ENCODE results near the gene CHRM2. TPM values are rescaled to one million over a fixed set of nuclear protein-coding genes. Genes with fewer than 3 reads are reported as not detected.

CHRM2 gene
- total RNA-seq, 4 donors from 2014 or later = 9.1 to 20.0 (median 16.3) TPM

- no peaks in the 10 kb centered on the region for H3K4me1 ChIP-seq
- H3K9me3 ChIP-seq = no peaks in the 10 kb centered on the region
- H3K36me3 ChIP-seq = no peaks in the 10 kb centered on the region
- no peak for TF ChIP-seq POLR2A (IDR thresholded peaks at IDR 0.05; ENCODE audit: low read depth)
- TF ChIP-seq EP300 (IDR thresholded peaks at IDR 0.05) = no peak
- no peak for TF ChIP-seq POLR2AphosphoS5 (IDR thresholded peaks at IDR 0.05)
- TF ChIP-seq, protein P1, sequence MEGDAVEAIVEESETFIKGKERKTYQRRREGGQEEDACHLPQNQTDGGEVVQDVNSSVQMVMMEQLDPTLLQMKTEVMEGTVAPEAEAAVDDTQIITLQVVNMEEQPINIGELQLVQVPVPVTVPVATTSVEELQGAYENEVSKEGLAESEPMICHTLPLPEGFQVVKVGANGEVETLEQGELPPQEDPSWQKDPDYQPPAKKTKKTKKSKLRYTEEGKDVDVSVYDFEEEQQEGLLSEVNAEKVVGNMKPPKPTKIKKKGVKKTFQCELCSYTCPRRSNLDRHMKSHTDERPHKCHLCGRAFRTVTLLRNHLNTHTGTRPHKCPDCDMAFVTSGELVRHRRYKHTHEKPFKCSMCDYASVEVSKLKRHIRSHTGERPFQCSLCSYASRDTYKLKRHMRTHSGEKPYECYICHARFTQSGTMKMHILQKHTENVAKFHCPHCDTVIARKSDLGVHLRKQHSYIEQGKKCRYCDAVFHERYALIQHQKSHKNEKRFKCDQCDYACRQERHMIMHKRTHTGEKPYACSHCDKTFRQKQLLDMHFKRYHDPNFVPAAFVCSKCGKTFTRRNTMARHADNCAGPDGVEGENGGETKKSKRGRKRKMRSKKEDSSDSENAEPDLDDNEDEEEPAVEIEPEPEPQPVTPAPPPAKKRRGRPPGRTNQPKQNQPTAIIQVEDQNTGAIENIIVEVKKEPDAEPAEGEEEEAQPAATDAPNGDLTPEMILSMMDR (IDR thresholded peaks at IDR 0.05) = no peak
- H3K27me3 ChIP-seq = no peaks in the 10 kb centered on the region
- H3K27ac ChIP-seq (replicated peaks in 1 of 4) = no peak overlapping the region
- 85% methylated on average over 2 of the region's 2 CpGs for whole genome bisulfite sequencing
- H3K4me3 ChIP-seq = no peak overlapping the region
- no peak for DNase-seq (ENCODE audit: extremely low spot score)
- intact Hi-C loops (cut with DNase I) = no loop called here
Observed at GRCh38 chr7:137036768-137037167, 168.3 kb downstream of the CHRM2 start.

DNA sequence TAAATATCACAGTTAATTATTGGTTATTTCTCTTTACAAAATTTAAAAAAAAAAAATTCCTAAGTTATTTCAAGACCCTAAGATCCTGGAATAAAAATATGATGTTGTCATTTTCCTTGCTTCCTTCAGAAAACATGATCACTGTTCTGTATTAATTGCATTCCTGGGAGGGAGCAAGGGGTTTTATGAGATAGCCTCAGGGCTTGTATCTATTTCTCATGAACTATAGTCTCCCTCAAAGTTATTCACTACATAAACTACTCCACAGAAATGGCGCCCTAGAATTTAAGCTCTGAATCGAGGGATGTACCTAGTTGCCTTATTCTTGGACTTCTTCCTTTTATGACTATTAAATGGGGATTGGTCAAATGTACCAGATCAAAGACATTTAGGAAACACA lies 170.3 kb downstream of the CHRM2 start:
- no peaks in the 10 kb centered on the region for H3K4me1 ChIP-seq
- TF ChIP-seq, protein P1 (IDR thresholded peaks at IDR 0.05) = no peak
- TF ChIP-seq EP300 (IDR thresholded peaks at IDR 0.05) = no peak
- no peak for TF ChIP-seq POLR2AphosphoS5 (IDR thresholded peaks at IDR 0.05)
- TF ChIP-seq POLR2A (IDR thresholded peaks at IDR 0.05; ENCODE audit: low read depth) = no peak
- no peaks in the 10 kb centered on the region for H3K9me3 ChIP-seq
- intact Hi-C loops (cut with DNase I) = no loop called here
- DNase-seq (ENCODE audit: extremely low spot score) = no peak
- no peaks in the 10 kb centered on the region for H3K36me3 ChIP-seq
- 71% methylated on average over 2 of the region's 2 CpGs for WGBS
- no peaks in the 10 kb centered on the region for H3K27me3 ChIP-seq
- no peak overlapping the region for H3K27ac ChIP-seq (replicated peaks in 1 of 4)
- H3K4me3 ChIP-seq = no peak overlapping the region

- DNase-seq (ENCODE audit: extremely low spot score) = no peak
- Histone ChIP-seq H3K4me3 (no peak overlapping the region), H3K27me3 (no peaks in the 10 kb centered on the region), H3K9me3 (no peaks in the 10 kb centered on the region), H3K27ac (replicated peaks in 1 of 4) (no peak overlapping the region), H3K4me1 (no peaks in the 10 kb centered on the region), H3K36me3 (no peaks in the 10 kb centered on the region)
- TF ChIP-seq POLR2AphosphoS5 (IDR thresholded peaks at IDR 0.05) = no peak
- no peak for TF ChIP-seq POLR2A (IDR thresholded peaks at IDR 0.05; ENCODE audit: low read depth)
- no peak for TF ChIP-seq EP300 (IDR thresholded peaks at IDR 0.05)
- intact Hi-C loops (cut with DNase I) = no loop called here
- WGBS = 88% methylated on average over 7 of the region's 7 CpGs
Observed at GRCh38 chr7:137040745-137041144, 172.3 kb downstream of the CHRM2 start.

DNA sequence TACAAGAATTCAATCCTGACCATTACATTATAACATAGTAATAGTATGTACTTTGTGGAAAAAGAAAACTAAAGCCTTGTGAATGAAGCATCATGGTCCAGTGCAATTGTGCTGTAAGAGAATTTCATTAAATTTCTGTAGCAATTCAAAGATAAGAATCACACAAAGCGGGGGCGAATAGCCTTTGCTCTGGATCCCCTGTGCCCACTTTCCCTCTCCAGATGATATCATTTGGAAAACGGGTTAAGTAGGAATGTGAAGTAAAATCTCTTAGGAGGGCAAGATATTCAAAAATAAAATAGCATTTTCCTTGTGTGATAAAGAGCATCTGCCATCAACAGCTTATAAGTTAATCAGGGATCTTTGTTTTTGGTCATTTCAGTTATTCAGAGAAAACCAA lies 177.1 kb downstream of the CHRM2 start:
- H3K27ac ChIP-seq (replicated peaks in 1 of 4) = no peak overlapping the region
- DNase-seq (ENCODE audit: extremely low spot score) = no peak
- no peaks in the 10 kb centered on the region for H3K4me1 ChIP-seq
- no peaks in the 10 kb centered on the region for H3K27me3 ChIP-seq
- intact Hi-C loops (cut with DNase I) = no loop called here
- H3K9me3 ChIP-seq = no peaks in the 10 kb centered on the region
- no peaks in the 10 kb centered on the region for H3K36me3 ChIP-seq
- TF ChIP-seq POLR2A (IDR thresholded peaks at IDR 0.05; ENCODE audit: low read depth) (no peak), EP300 (IDR thresholded peaks at IDR 0.05) (no peak)
- TF ChIP-seq, protein P1 (IDR thresholded peaks at IDR 0.05) = no peak
- 86% methylated on average over 3 of the region's 3 CpGs for WGBS
- no peak overlapping the region for H3K4me3 ChIP-seq

GRCh38 chr7:137069249-137069963 lies 201.0 kb downstream of the CHRM2 start:
- H3K27ac ChIP-seq (replicated peaks in 1 of 4) = no peak overlapping the region
- H3K36me3 ChIP-seq = no peaks in the 10 kb centered on the region
- DNase-seq (ENCODE audit: extremely low spot score) = no peak
- 89% methylated on average over 8 of the region's 8 CpGs for WGBS
- intact Hi-C loops (cut with DNase I) = no loop called here
- no peaks in the 10 kb centered on the region for H3K27me3 ChIP-seq
- H3K9me3 ChIP-seq = no peaks in the 10 kb centered on the region
- no peak for TF ChIP-seq POLR2A (IDR thresholded peaks at IDR 0.05; ENCODE audit: low read depth)
- no peak for TF ChIP-seq POLR2AphosphoS5 (IDR thresholded peaks at IDR 0.05)
- no peak for TF ChIP-seq EP300 (IDR thresholded peaks at IDR 0.05)
- TF ChIP-seq, protein P1 (IDR thresholded peaks at IDR 0.05) = no peak
- peaks cover 0 to 10% (median 3%) of the 10 kb centered on the region in 4 donors for H3K4me1 ChIP-seq
- no peak overlapping the region for H3K4me3 ChIP-seq

Small RNA genes within 50 kb of the gene (small RNA-seq; reads per million reads assigned to genes)
- gene KRT8P51 = 0 reads per million in 3 donors
- gene MIR490 = 0 reads per million in 3 donors
